ENCODE results near the gene TMC3.

DNA sequence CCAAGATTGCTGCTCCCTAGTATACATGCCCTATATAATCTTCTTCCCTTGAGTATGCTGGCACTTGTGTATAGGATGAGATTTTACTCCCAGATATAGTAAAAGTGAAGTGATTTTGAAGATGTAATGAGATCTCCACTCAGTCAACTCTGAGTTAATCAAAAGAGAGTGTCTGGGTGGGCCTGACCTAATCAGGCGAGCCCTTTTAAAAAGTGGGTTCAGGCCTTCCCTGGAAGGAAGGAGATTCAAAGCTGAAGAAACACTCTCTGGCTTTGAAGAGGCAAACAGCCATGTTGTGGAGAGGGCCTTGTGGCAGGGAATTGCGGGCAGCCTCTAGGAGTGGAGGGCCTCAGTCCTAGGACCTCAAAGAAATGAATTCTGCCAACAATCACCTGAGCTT is 44.6 kb downstream of the TMC3 start:
- TF ChIP-seq, protein P1, sequence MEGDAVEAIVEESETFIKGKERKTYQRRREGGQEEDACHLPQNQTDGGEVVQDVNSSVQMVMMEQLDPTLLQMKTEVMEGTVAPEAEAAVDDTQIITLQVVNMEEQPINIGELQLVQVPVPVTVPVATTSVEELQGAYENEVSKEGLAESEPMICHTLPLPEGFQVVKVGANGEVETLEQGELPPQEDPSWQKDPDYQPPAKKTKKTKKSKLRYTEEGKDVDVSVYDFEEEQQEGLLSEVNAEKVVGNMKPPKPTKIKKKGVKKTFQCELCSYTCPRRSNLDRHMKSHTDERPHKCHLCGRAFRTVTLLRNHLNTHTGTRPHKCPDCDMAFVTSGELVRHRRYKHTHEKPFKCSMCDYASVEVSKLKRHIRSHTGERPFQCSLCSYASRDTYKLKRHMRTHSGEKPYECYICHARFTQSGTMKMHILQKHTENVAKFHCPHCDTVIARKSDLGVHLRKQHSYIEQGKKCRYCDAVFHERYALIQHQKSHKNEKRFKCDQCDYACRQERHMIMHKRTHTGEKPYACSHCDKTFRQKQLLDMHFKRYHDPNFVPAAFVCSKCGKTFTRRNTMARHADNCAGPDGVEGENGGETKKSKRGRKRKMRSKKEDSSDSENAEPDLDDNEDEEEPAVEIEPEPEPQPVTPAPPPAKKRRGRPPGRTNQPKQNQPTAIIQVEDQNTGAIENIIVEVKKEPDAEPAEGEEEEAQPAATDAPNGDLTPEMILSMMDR (IDR thresholded peaks at IDR 0.05) = no peak
- TF ChIP-seq POLR2A (IDR thresholded peaks at IDR 0.05) = no peak
